HEK293T (cell line): ENCODE data around the gene TOR1AIP1.

Experiments used
- ARNT ChIP-seq: fragments of 450-650 bp; IDR thresholded peaks from 2 replicates; pipeline ENCODE4 v1.6.1; 2017; ENCODE audit warnings: mild to moderate bottlenecking
- BHLHE40 ChIP-seq: fragments of 450-650 bp; IDR thresholded peaks from 2 replicates; pipeline ENCODE4 v1.6.1; 2016; ENCODE audit warnings: mild to moderate bottlenecking, moderate library complexity, borderline replicate concordance
- SP1 ChIP-seq: fragments of 450-650 bp; IDR thresholded peaks from 2 replicates; pipeline ENCODE4 v1.6.1; 2017

- TF ChIP-seq SP1 (no peak), ARNT (no peak), BHLHE40 (no peak)
Observed at GRCh38 chr1:179930867-179931266, 48.8 kb downstream of the TOR1AIP1 start.
